Colonic mucosa (tissue), 4 donors: ENCODE results near the gene IL32. TPM values are rescaled to one million over a fixed set of nuclear protein-coding genes. Genes with fewer than 3 reads are reported as not detected.

Experiments
- DNase-seq: peaks from one replicate; pipeline ENCODE4 v3.0.0-alpha.2; 2020
- H3K27ac ChIP-seq: fragments of 200-600 bp; one replicate; pipeline ENCODE4 v1.8.0; 2021
- H3K27me3 ChIP-seq: fragments of 200-600 bp; one replicate; pipeline ENCODE4 v1.8.0; 2021
- H3K36me3 ChIP-seq: fragments of 200-600 bp; one replicate; pipeline ENCODE4 v1.8.0; 2021
- H3K4me1 ChIP-seq: fragments of 200-600 bp; one replicate; pipeline ENCODE4 v1.8.0; 2021; ENCODE audit warnings: mild to moderate bottlenecking
- H3K4me3 ChIP-seq: fragments of 200-600 bp; one replicate; pipeline ENCODE4 v1.8.0; 2021
- H3K9ac ChIP-seq, 2 donors: one replicate each; pipeline ENCODE4 v1.7.0; 2013; ENCODE audit warnings: control low read depth in 2 of 2, low read depth in 2 of 2, low read length in 2 of 2
- H3K9me3 ChIP-seq: fragments of 200-600 bp; one replicate; pipeline ENCODE4 v1.8.0; 2021
- intact Hi-C: fragments of 100-400 bp; cut with DNase I; formaldehyde crosslinking; loops from one replicate; pipeline ENCODE4 v1.14.1; 2022
- total RNA-seq, 2 donors: library from RNA; stranded (reverse); fragmentation: NEBNext Ultra II Directional in 1 of 2; extraction: Animal tissue kit (Norgen Biotek cat#: 25700) in 1 of 2; gene quantifications; one replicate each; pipeline ENCODE4 v1.2.1, GENCODE V29; 2021
- TF ChIP-seq, protein P1 (sequence below): fragments of 200-600 bp; IDR thresholded peaks from one replicate; pipeline ENCODE4 v1.8.0; 2022; ENCODE audit warnings: antibody characterized with exemption, mild to moderate bottlenecking
- donor health status: healthy.
- donor health status: DM: no; HTN: no; CAD: no.
- donor health status: DM: no; HTN: no; CAD: no.

Gene IL32
- total RNA-seq, 2 donors from 2014 or later, result 256 to 329 TPM

DNA sequence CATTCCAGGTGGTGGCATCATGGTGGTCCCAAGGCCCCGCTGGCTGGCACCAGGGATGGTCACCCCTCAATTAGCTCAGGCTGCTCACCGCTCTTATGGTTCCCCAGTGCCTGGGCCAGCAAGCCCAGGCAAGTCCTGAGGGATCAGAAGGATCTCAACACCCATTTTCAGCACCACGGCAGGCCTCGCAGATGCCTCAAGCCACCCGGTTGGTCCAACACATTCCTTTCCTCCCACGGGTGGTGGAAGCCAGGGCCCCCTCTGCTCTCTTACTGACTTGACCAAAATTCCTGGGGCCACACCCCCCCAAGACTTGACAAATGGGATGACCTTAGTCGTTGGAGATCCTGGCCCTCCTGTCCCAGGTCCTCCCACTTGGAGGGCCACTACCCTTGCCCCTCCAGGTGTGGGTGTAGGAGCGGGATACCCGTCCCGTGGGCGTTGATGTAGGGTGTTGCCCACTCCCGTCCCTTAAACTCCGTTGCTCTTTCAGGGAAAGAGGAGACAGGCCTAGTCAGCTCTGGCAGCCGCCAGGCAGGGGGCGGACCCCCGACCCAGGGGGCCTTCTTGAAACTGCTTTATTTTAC is 52.9 kb downstream of the IL32 start:
- no peak for DNase-seq
- Histone ChIP-seq H3K9me3 (no peaks in the 10 kb centered on the region), H3K9ac (no peak overlapping the region), H3K4me1 (no peaks in the 10 kb centered on the region), H3K27ac (no peak overlapping the region), H3K4me3 (no peak overlapping the region), H3K36me3 (no peaks in the 10 kb centered on the region), H3K27me3 (no peaks in the 10 kb centered on the region)
- TF ChIP-seq, protein P1, sequence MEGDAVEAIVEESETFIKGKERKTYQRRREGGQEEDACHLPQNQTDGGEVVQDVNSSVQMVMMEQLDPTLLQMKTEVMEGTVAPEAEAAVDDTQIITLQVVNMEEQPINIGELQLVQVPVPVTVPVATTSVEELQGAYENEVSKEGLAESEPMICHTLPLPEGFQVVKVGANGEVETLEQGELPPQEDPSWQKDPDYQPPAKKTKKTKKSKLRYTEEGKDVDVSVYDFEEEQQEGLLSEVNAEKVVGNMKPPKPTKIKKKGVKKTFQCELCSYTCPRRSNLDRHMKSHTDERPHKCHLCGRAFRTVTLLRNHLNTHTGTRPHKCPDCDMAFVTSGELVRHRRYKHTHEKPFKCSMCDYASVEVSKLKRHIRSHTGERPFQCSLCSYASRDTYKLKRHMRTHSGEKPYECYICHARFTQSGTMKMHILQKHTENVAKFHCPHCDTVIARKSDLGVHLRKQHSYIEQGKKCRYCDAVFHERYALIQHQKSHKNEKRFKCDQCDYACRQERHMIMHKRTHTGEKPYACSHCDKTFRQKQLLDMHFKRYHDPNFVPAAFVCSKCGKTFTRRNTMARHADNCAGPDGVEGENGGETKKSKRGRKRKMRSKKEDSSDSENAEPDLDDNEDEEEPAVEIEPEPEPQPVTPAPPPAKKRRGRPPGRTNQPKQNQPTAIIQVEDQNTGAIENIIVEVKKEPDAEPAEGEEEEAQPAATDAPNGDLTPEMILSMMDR, result no peak
- intact Hi-C loops, result no loop called here

DNA sequence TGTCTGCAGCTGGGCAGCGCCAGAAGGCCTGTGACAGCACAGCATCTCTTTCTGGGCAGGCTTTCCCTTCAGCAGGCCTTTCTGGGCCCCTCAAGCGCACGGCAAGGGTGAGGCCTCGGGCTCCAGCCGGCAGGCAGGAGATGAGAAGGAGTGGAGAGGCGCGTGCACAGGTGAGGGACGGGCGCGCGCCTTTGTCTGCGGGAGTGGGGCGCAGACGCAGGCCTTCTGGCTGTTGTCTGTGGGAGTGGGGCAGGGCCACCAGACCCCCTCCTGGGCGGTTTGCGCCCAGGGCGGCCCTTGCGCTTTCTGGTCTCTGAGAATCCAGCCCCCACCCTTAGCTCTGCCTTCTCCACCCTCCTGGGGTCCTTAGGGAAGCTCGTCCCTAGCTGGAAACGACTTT is 53.4 kb downstream of the IL32 start:
- Histone ChIP-seq H3K36me3 (no peaks in the 10 kb centered on the region), H3K27ac (no peak overlapping the region)
- intact Hi-C loops, result no loop called here

More for the DNA sequence above, 53.4 kb downstream of the IL32 start:
- DNase-seq, result no peak
- no peaks in the 10 kb centered on the region for H3K27me3 ChIP-seq
- no peaks in the 10 kb centered on the region for H3K4me1 ChIP-seq
- H3K4me3 ChIP-seq, result no peak overlapping the region
- TF ChIP-seq, protein P1, result no peak
- no peak overlapping the region for H3K9ac ChIP-seq
- H3K9me3 ChIP-seq, result no peaks in the 10 kb centered on the region

Other genes with a start within 250 kb of the IL32 start
- gene PRSS21, start 248.4 kb upstream of the IL32 start, total RNA-seq, result 1 to 10 TPM; 1.1 to 2.6 TPM
- 10 to 100 TPM; 34.1 to 62.1 TPM for gene ZG16B, start 235.3 kb upstream of the IL32 start, total RNA-seq
- 1 to 10 TPM; 6.1 to 6.7 TPM for gene PRSS22, start 207.5 kb upstream of the IL32 start, total RNA-seq
- 10 to 100 TPM; 16.2 to 24.8 TPM for gene FLYWCH2, start 182.4 kb upstream of the IL32 start, total RNA-seq
- gene FLYWCH1, start 153.7 kb upstream of the IL32 start, total RNA-seq, result 10 to 100 TPM; 18.5 to 28.4 TPM
- gene KREMEN2, start 101.4 kb upstream of the IL32 start, total RNA-seq, result 1 to 10 TPM; 1.4 to 1.5 TPM
- gene PAQR4, start 96.3 kb upstream of the IL32 start, total RNA-seq, result 10 to 100 TPM; 14.0 to 42.3 TPM
- 10 to 100 TPM in 1 of 2 donors, 1 to 10 TPM in 1; 9.5 to 76.6 TPM for gene PKMYT1, start 85.2 kb upstream of the IL32 start, total RNA-seq
- under 1 TPM; 0.35 to 0.67 TPM for gene CLDN9, start 52.7 kb upstream of the IL32 start, total RNA-seq
- 1 to 10 TPM in 1 of 2 donors, not detected in 1; 1.2 TPM for gene CLDN6, start 47.5 kb upstream of the IL32 start, total RNA-seq
- 10 to 100 TPM; 11.6 to 27.3 TPM for gene TNFRSF12A, start 45.3 kb upstream of the IL32 start, total RNA-seq
- gene HCFC1R1, start 41.7 kb upstream of the IL32 start, total RNA-seq, result 10 to 100 TPM; 28.7 to 30.0 TPM
- gene THOC6, start 41.6 kb upstream of the IL32 start, total RNA-seq, result 10 to 100 TPM; 27.4 to 45.8 TPM
- gene BICDL2, start 28.7 kb upstream of the IL32 start, total RNA-seq, result 10 to 100 TPM; 56.6 to 83.9 TPM
- under 1 TPM; 0.44 to 0.88 TPM for gene MMP25, start 19.1 kb upstream of the IL32 start, total RNA-seq
- under 1 TPM in 1 of 2 donors, not detected in 1; 0.86 TPM for gene ZSCAN10, start 33.7 kb downstream of the IL32 start, total RNA-seq
- 10 to 100 TPM in 1 of 2 donors, 1 to 10 TPM in 1; 9.9 to 10.5 TPM for gene ZNF205, start 46.9 kb downstream of the IL32 start, total RNA-seq
- 10 to 100 TPM; 12.4 to 20.4 TPM for gene ZNF213, start 69.4 kb downstream of the IL32 start, total RNA-seq
- not detected for gene OR1F1, start 122.6 kb downstream of the IL32 start, total RNA-seq
- 1 to 10 TPM; 7.1 to 7.2 TPM for gene ZNF200, start 169.5 kb downstream of the IL32 start, total RNA-seq
- gene MEFV, start 191.0 kb downstream of the IL32 start, total RNA-seq, result 1 to 10 TPM in 1 of 2 donors, under 1 TPM in 1; 0.57 to 1.1 TPM
- gene ZNF263, start 217.9 kb downstream of the IL32 start, total RNA-seq, result 10 to 100 TPM; 19.5 to 27.2 TPM
- gene TIGD7, start 239.8 kb downstream of the IL32 start, total RNA-seq, result 1 to 10 TPM; 2.1 to 3.1 TPM
- 10 to 100 TPM; 14.2 to 20.5 TPM for gene ZNF75A, start 239.9 kb downstream of the IL32 start, total RNA-seq